ENCODE results near the gene FBXW9.
"Not testable (repeated sequence)": the region's sequence is repeated elsewhere in the genome, so short reads cannot be mapped to it uniquely, and the experiment has no call there.

FBXW9 gene

GRCh38 chr19:12696366-12697335 lies at the start of gene FBXW9:
Gene FBXW9, minus strand, starts transcription at chr19:12696631. Its CDS starts 50 bp downstream, at chr19:12696581.
- peak; percentile 65 for DNase-seq

GRCh38 chr19:12745166-12745897 lies 48.9 kb upstream of the FBXW9 start:
- DNase-seq: no peak

- no peak for DNase-seq
Measured at GRCh38 chr19:12737835-12738351, 41.5 kb upstream of the FBXW9 start.

- DNase-seq: peak; percentile 99
Measured at GRCh38 chr19:12736995-12737834, 40.8 kb upstream of the FBXW9 start, which contains the start of gene GET3. Gene GET3, plus strand, starts transcription at chr19:12737497. Its CDS starts 9 bp downstream, at chr19:12737506.

GRCh38 chr19:12733369-12734214 lies 37.2 kb upstream of the FBXW9 start:
- no peak for DNase-seq

GRCh38 chr19:12731337-12731736 lies 34.9 kb upstream of the FBXW9 start:
- DNase-seq: no peak

GRCh38 chr19:12730064-12730463 lies 33.6 kb upstream of the FBXW9 start:
- DNase-seq: no peak

- no peak for DNase-seq
Measured at GRCh38 chr19:12727745-12728433, 31.5 kb upstream of the FBXW9 start.

GRCh38 chr19:12726988-12727316 lies 30.5 kb upstream of the FBXW9 start:
- no peak for DNase-seq

- DNase-seq: not testable (repeated sequence)
Measured at GRCh38 chr19:12725612-12726011, 29.2 kb upstream of the FBXW9 start.

- no peak for DNase-seq
Measured at GRCh38 chr19:12723641-12724426, 27.4 kb upstream of the FBXW9 start, which contains the start of gene TNPO2. Gene TNPO2, minus strand, starts transcription at chr19:12723932. Its CDS starts 2,955 bp downstream, at chr19:12720977.

GRCh38 chr19:12723381-12723640 lies 26.9 kb upstream of the FBXW9 start:
- DNase-seq: no peak

- DNase-seq: peak; percentile 99
Measured at GRCh38 chr19:12722566-12723380, 26.3 kb upstream of the FBXW9 start.

GRCh38 chr19:12721656-12722565 lies 25.5 kb upstream of the FBXW9 start:
- DNase-seq: peak; percentile 49

GRCh38 chr19:12720851-12721655 lies 24.6 kb upstream of the FBXW9 start:
- DNase-seq: no peak

- no peak for DNase-seq
Measured at GRCh38 chr19:12720296-12720695, 23.9 kb upstream of the FBXW9 start.

- no peak for DNase-seq
Measured at GRCh38 chr19:12715929-12716328, 19.5 kb upstream of the FBXW9 start.

All from NCI-H510A (cell line).